HCT116 (cell line): ENCODE results near the gene CLK3. TPM values are rescaled to one million over a fixed set of nuclear protein-coding genes. Genes with fewer than 3 reads are reported as not detected.

ENCODE experiments used
- ATAC-seq: fragments of 200-7000 bp; cut with Tn5 transposase; 2 replicates; pipeline ENCODE4 v1.9.1; 2020; ENCODE audit warnings: mild to moderate bottlenecking, moderate library complexity
- BruUV-seq: library from RNA; stranded (reverse); fragments of 400-500 nt; replicated peaks from 2 replicates; lab custom pipeline; 2021; lab: Mats Ljungman, UMichigan
- CTCF ChIA-PET: fragments of 300-600 bp; sonication (Branson Sonifier 250); formaldehyde crosslinking; loops from one replicate; lab custom pipeline; 2021; ENCODE audit warnings: antibody characterized with exemption; lab: Charles Lee
- POLR2A ChIA-PET: fragments of 300-600, 350-600 bp; sonication (Branson Sonifier 250); formaldehyde crosslinking; loops from one replicate; lab custom pipeline; 2021; ENCODE audit warnings: antibody characterized with exemption; lab: Charles Lee
- RAD21 ChIA-PET, 2 experiments: fragments of 300-600 bp; sonication (Branson Sonifier 250); formaldehyde crosslinking; loops; one replicate each; lab custom pipeline; 2023; ENCODE audit warnings: low total read pairs in 2 of 2; ENCODE audit not compliant: uncharacterized antibody in 2 of 2, unreplicated experiment in 2 of 2, low non-redundant PET in 1 of 2; lab: Charles Lee
- DNase-seq: peaks from one replicate; pipeline ENCODE4 v3.0.0-alpha.2; 2010; ENCODE audit warnings: low read depth, low spot score
- H2AFZ ChIP-seq: fragments of 200-600 bp; shearing (Covaris generic), sonication (generic); 2 replicates; pipeline ENCODE4 v1.6.1; 2017; ENCODE audit warnings: low read depth, mixed run types, mixed read lengths, antibody characterized with exemption, low read length; ENCODE audit not compliant: poor library complexity, severe bottlenecking
- H3K27ac ChIP-seq: 2 replicates; pipeline ENCODE4 v1.5.1; 2012; ENCODE audit warnings: low read depth, low read length
- H3K27me3 ChIP-seq: fragments of 200-600 bp; sonication (generic); 2 replicates; pipeline ENCODE4 v1.6.1; 2016; ENCODE audit warnings: mixed run types, low read length, mixed read lengths; ENCODE audit not compliant: insufficient read depth
- H3K36me3 ChIP-seq, 2 experiments: fragments of 200-500 bp in 1 of 2; fragments of 200-600 bp in 1 of 2; sonication (Bioruptor generic) in 1 of 2; sonication (generic) in 1 of 2; 2 replicates each; pipeline versions ENCODE4 v1.5.1 to v1.6.1; 2014 to 2016; ENCODE audit warnings: low read length in 2 of 2, inconsistent platforms in 1 of 2, mixed read lengths in 1 of 2, mixed run types in 1 of 2; ENCODE audit not compliant: insufficient read depth in 2 of 2, control insufficient read depth in 1 of 2
- H3K4me1 ChIP-seq, 2 experiments: fragments of 200-600 bp in 1 of 2; sonication (generic) in 1 of 2; 2 replicates each; pipeline versions ENCODE4 v1.5.1 to v1.6.1; 2012 to 2017; ENCODE audit warnings: low read length in 2 of 2, inconsistent platforms in 1 of 2, mild to moderate bottlenecking in 1 of 2, mixed read lengths in 1 of 2, mixed run types in 1 of 2, moderate library complexity in 1 of 2; ENCODE audit not compliant: insufficient read depth in 2 of 2, control insufficient read depth in 1 of 2
- H3K4me2 ChIP-seq: fragments of 200-600 bp; sonication (generic); 2 replicates; pipeline ENCODE4 v1.6.1; 2017; ENCODE audit warnings: mixed run types, low read length, mixed read lengths
- H3K4me3 ChIP-seq, 2 experiments: fragments of 200-600 bp in 1 of 2; sonication (generic) in 1 of 2; replicated peaks in 1 of 2; 2 replicates each; pipeline ENCODE4 v1.5.1; 2011 to 2016; ENCODE audit warnings: low read length in 2 of 2, control low read depth in 1 of 2, low read depth in 1 of 2, mild to moderate bottlenecking in 1 of 2, mixed read lengths in 1 of 2, mixed run types in 1 of 2
- H3K79me2 ChIP-seq: fragments of 200-600 bp; sonication (generic); 2 replicates; pipeline ENCODE4 v1.6.1; 2017; ENCODE audit warnings: mild to moderate bottlenecking, mixed run types, low read length, moderate library complexity, mixed read lengths; ENCODE audit not compliant: insufficient read depth
- H3K9ac ChIP-seq: fragments of 200-600 bp; sonication (generic); 2 replicates; pipeline ENCODE4 v1.6.1; 2016; ENCODE audit warnings: low read length, mixed read lengths
- H3K9me2 ChIP-seq: fragments of 200-600 bp; sonication (generic), shearing (Covaris generic); 2 replicates; pipeline ENCODE4 v1.6.1; 2017; ENCODE audit warnings: mixed run types, mild to moderate bottlenecking, moderate library complexity; ENCODE audit not compliant: insufficient read depth
- H3K9me3 ChIP-seq, 2 experiments: fragments of 200-500 bp in 1 of 2; fragments of 200-600 bp in 1 of 2; sonication (Bioruptor generic) in 1 of 2; sonication (generic) in 1 of 2; 2 replicates each; pipeline ENCODE4 v1.6.1; 2014 to 2017; ENCODE audit warnings: low read length in 2 of 2, mixed read lengths in 2 of 2, inconsistent platforms in 1 of 2, low read depth in 1 of 2, mild to moderate bottlenecking in 1 of 2, mixed run types in 1 of 2, moderate library complexity in 1 of 2; ENCODE audit not compliant: control insufficient read depth in 1 of 2, insufficient read depth in 1 of 2
- H4K20me1 ChIP-seq: fragments of 200-600 bp; sonication (generic), shearing (Covaris generic); 2 replicates; pipeline ENCODE4 v1.6.1; 2017; ENCODE audit warnings: mixed run types, mild to moderate bottlenecking, moderate library complexity; ENCODE audit not compliant: insufficient read depth
- ATF3 ChIP-seq: IDR thresholded peaks from 2 replicates; pipeline ENCODE4 v1.6.1; 2012
- CBX3 ChIP-seq: IDR thresholded peaks from 2 replicates; pipeline ENCODE4 v1.6.1; 2012; ENCODE audit warnings: low read depth
- CEBPB ChIP-seq: IDR thresholded peaks from 2 replicates; pipeline ENCODE4 v1.6.1; 2012; ENCODE audit warnings: low read depth
- CTCF ChIP-seq, 3 experiments: fragments of 200-600 bp in 1 of 3; sonication (generic) in 1 of 3; IDR thresholded peaks in 2 of 3; conservative IDR thresholded peaks in 1 of 3; 2 replicates each; pipeline ENCODE4 v1.5.1; 2012 to 2017; ENCODE audit warnings: low read depth in 2 of 3, low read length in 2 of 3, antibody characterized with exemption in 1 of 3, borderline replicate concordance in 1 of 3, control low read depth in 1 of 3, mild to moderate bottlenecking in 1 of 3, mixed read lengths in 1 of 3, mixed run types in 1 of 3, moderate library complexity in 1 of 3; ENCODE audit not compliant: insufficient read depth in 1 of 3
- EGR1 ChIP-seq: IDR thresholded peaks from 2 replicates; pipeline ENCODE4 v1.6.1; 2012; ENCODE audit warnings: low read depth
- ELF1 ChIP-seq: IDR thresholded peaks from 2 replicates; pipeline ENCODE4 v1.6.1; 2012; ENCODE audit warnings: low read depth, borderline replicate concordance
- EZH2 ChIP-seq: fragments of 200-600 bp; sonication (generic); IDR thresholded peaks from 2 replicates; pipeline ENCODE4 v1.6.1; 2017; ENCODE audit warnings: antibody characterized with exemption, mixed run types
- EZH2phosphoT487 ChIP-seq: fragments of 200-600 bp; IDR thresholded peaks from 2 replicates; pipeline ENCODE4 v1.6.1; 2018; ENCODE audit warnings: antibody characterized with exemption, borderline replicate concordance
- JUND ChIP-seq: IDR thresholded peaks from 2 replicates; pipeline ENCODE4 v1.6.1; 2012
- POLR2AphosphoS5 ChIP-seq: IDR thresholded peaks from 2 replicates; pipeline ENCODE4 v1.6.1; 2011; ENCODE audit warnings: mild to moderate bottlenecking, low read depth, low read length, moderate library complexity
- RAD21 ChIP-seq: IDR thresholded peaks from 2 replicates; pipeline ENCODE4 v1.6.1; 2012; ENCODE audit warnings: low read depth, mild to moderate bottlenecking
- REST ChIP-seq: IDR thresholded peaks from 2 replicates; pipeline ENCODE4 v1.6.1; 2012; ENCODE audit warnings: low read depth
- YY1 ChIP-seq: IDR thresholded peaks from 2 replicates; pipeline ENCODE4 v1.6.1; 2011; ENCODE audit warnings: low read length, low read depth, moderate library complexity, mild to moderate bottlenecking; ENCODE audit not compliant: insufficient replicate concordance; ENCODE audit errors: extremely low read depth
- ZFX ChIP-seq: fragments of 450-650 bp; IDR thresholded peaks from 2 replicates; pipeline ENCODE4 v1.6.1; 2017
- intact Hi-C: fragments of 100-400 bp; cut with micrococcal nuclease; formaldehyde crosslinking; loops from 2 replicates; pipeline ENCODE4 v1.10.0; 2022
- total RNA-seq: library from RNA; stranded (reverse); gene quantifications from one replicate; pipeline ENCODE4 v1.2.1, GENCODE V29; 2021; ENCODE audit not compliant: unreplicated experiment
- TF ChIP-seq, protein P1 (sequence below): IDR thresholded peaks from 2 replicates; pipeline ENCODE4 v1.6.1; 2012

Gene CLK3
- total RNA-seq, 1 experiment from 2014 or later: 79.3 TPM

- BruUV-seq: no TSS peak
Observed at GRCh38 chr15:74664028-74664616, 48.5 kb downstream of the CLK3 start.

More at GRCh38 chr15:74664028-74664616, 48.5 kb downstream of the CLK3 start:
- Histone ChIP-seq H3K79me2 (peaks cover 49% of the 10 kb centered on the region), H4K20me1 (peaks cover 5% of the 10 kb centered on the region; the same call in 1 of the 2 replicates), H3K9ac (no peak overlapping the region), H3K36me3 (0 out of 4 replicates have a peak, but pooled peaks cover 0 to 5% of the 10 kb centered on the region in 2 experiments), H2AFZ (no peak overlapping the region), H3K27me3 (no peaks in the 10 kb centered on the region), H3K9me3 (no peaks in the 10 kb centered on the region), H3K27ac (no peak overlapping the region), H3K4me1 (peaks cover 0 to 6% of the 10 kb centered on the region in 2 experiments; a peak in 2 of 4 replicates), H3K4me2 (no peak overlapping the region), H3K4me3 (no peak overlapping the region), H3K9me2 (no peaks in the 10 kb centered on the region)
- RAD21 ChIA-PET: interaction anchor here in 1 of 2 experiments (0.6 kb wide), 1 partner anchor 61 kb away, joined by 3 read pairs; the partner anchor contains the start of gene CYP1A1
- POLR2A ChIA-PET: no interaction called here
- no peak for DNase-seq
- intact Hi-C loops: no loop called here
- no peak for ATAC-seq
- no peak for TF ChIP-seq EZH2phosphoT487
- TF ChIP-seq, protein P1, sequence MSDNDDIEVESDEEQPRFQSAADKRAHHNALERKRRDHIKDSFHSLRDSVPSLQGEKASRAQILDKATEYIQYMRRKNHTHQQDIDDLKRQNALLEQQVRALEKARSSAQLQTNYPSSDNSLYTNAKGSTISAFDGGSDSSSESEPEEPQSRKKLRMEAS: no peak
- no peak for TF ChIP-seq CEBPB
- no peak for TF ChIP-seq JUND
- no peak for TF ChIP-seq EGR1
- no peak for TF ChIP-seq RAD21
- no peak for TF ChIP-seq POLR2AphosphoS5
- TF ChIP-seq CTCF (IDR thresholded peaks at IDR 0.05 in 2 of 3, conservative IDR thresholded peaks at IDR 0.05 in 1 of 3; ENCODE audit: borderline replicate concordance in 1 of 3, insufficient read depth in 1 of 3, low read depth in 2 of 3, low read length in 2 of 3): no peak
- TF ChIP-seq CBX3: no peak
- no peak for TF ChIP-seq ELF1
- no peak for TF ChIP-seq ATF3
- no peak for TF ChIP-seq EZH2
- no peak for TF ChIP-seq ZFX
- TF ChIP-seq YY1: no peak
- no peak for TF ChIP-seq REST
- CTCF ChIA-PET: no interaction called here
